ENCODE results near the gene HMGB1.

Gene HMGB1

DNA sequence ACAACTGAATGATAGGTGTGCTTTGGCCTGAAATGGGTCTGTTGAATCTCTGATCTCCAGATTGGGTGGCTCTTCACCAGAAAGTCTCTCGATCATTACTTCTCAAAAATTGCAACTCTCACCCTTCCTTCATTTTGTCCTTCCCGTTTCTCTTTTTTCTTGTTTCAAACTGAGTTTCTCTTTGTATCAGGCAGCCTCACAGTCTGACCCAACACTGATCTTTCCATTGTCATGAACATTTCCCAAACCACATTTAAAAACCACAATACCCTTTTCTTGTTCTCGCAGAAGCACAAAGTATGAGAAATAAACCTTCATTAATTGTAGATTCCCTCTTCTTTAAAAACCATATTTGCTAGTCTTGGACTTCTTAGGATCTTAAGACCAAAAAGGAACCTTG lies 33.6 kb upstream of the HMGB1 start:
- H3K4me3 ChIP-seq (ENCODE audit: control insufficient read depth, low read depth, low read length), result no peak overlapping the region
- no peak for DNase-seq (ENCODE audit: low read depth)
- TF ChIP-seq, protein P1, sequence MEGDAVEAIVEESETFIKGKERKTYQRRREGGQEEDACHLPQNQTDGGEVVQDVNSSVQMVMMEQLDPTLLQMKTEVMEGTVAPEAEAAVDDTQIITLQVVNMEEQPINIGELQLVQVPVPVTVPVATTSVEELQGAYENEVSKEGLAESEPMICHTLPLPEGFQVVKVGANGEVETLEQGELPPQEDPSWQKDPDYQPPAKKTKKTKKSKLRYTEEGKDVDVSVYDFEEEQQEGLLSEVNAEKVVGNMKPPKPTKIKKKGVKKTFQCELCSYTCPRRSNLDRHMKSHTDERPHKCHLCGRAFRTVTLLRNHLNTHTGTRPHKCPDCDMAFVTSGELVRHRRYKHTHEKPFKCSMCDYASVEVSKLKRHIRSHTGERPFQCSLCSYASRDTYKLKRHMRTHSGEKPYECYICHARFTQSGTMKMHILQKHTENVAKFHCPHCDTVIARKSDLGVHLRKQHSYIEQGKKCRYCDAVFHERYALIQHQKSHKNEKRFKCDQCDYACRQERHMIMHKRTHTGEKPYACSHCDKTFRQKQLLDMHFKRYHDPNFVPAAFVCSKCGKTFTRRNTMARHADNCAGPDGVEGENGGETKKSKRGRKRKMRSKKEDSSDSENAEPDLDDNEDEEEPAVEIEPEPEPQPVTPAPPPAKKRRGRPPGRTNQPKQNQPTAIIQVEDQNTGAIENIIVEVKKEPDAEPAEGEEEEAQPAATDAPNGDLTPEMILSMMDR (IDR thresholded peaks at IDR 0.05; ENCODE audit: control insufficient read depth, insufficient read depth, low read depth, low read length, missing control alignments), result no peak

DNA sequence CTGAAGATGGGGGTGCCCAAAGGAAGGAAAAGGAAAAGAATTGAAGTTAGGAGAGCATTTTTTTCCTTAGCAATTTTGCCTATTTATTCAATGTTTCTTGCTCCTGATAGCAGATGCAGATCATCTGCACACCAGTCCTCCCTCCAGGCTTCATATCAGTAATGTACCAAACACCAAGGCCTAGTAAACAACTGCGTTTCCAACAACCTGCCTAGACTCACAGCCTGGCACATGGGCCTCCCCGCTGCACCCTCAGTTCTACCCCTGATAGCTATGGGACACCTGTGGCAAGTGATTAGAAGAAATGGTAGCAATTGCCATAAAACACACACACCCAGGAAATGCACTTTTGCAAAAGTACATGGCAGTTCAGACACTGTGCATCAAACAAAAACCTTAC lies 30.4 kb upstream of the HMGB1 start:
- TF ChIP-seq, protein P1 (IDR thresholded peaks at IDR 0.05; ENCODE audit: control insufficient read depth, insufficient read depth, low read depth, low read length, missing control alignments), result no peak
- no peak for DNase-seq (ENCODE audit: low read depth)
- H3K4me3 ChIP-seq (ENCODE audit: control insufficient read depth, low read depth, low read length), result no peak overlapping the region

DNA sequence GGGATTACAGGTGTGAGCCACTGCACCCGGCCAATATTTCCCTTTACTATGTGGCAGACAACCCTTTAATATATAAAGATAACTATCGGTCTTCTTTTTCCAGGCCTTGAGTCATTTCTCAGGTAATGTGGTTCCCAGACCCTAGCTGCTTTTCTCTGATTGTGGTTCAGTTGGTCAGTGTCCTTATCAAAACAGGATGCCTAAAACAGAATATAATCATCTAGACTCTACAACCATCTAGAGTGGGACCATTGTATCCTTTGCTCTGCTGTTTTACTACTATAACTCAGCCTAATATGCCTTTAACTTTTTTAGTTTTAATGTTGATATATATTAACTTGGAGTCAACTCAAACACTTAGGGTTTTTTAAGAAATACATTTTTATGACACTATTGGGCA lies 30.0 kb upstream of the HMGB1 start:
- no peak for DNase-seq (ENCODE audit: low read depth)
- TF ChIP-seq, protein P1 (IDR thresholded peaks at IDR 0.05; ENCODE audit: control insufficient read depth, insufficient read depth, low read depth, low read length, missing control alignments), result no peak
- no peak overlapping the region for H3K4me3 ChIP-seq (ENCODE audit: control insufficient read depth, low read depth, low read length)

DNA sequence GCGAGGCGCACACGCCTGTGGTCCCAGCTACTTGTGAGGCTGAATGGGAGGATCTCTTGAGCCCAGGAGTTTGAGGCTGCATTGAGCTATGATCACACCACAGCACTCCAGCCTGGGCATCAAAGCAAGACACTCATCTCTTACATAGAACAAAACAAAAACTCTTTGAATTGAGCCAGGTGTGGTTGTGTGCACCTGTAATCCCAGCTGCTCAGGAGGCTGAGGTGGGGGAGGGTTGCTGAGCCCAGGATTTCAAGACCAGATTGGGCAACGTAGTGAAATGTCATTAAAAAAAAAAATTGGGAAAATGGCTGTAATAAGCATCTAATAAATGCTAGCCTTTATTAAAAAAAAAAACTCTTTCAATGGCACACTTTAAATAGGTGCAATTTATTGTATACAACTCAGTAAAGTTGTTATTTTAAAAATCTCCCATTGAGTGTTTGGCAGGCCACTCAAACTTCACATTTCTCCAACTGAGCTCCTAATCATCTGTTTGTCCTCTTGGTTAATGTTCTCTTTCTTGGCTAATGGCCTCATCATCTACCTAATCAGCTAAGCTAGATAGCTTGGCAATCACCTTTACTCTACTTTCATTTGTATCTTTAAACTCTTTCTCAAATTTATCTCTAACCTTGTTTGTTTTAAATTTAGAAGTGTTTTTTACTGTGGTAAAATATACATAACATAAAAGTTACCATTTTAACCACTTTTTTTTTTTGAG lies 28.1 kb upstream of the HMGB1 start:
- DNase-seq (ENCODE audit: low read depth), result no peak
- TF ChIP-seq, protein P1 (IDR thresholded peaks at IDR 0.05; ENCODE audit: control insufficient read depth, insufficient read depth, low read depth, low read length, missing control alignments), result no peak
- H3K4me3 ChIP-seq (ENCODE audit: control insufficient read depth, low read depth, low read length), result no peak overlapping the region

DNA sequence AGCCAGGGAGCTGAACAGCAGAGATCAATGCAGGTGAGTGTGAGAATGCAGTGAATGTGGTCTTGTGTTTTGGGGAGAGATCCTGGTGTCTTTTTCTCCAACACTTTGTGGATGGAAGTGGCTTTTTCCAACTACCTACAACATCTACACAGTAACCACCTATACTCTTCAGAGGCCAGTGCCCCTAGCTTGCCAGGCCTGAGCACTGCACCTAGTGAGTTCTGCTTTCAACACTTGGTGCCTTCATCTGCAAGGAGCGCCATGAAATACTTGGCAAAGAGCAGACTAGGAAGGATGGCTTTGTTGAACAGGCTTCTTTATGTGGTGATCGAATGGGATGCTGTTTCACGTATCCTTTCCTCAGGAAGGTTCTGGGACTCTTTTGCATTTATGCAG lies 21.3 kb upstream of the HMGB1 start:
- no peak for DNase-seq (ENCODE audit: low read depth)
- TF ChIP-seq, protein P1 (IDR thresholded peaks at IDR 0.05; ENCODE audit: control insufficient read depth, insufficient read depth, low read depth, low read length, missing control alignments), result no peak
- H3K4me3 ChIP-seq (ENCODE audit: control insufficient read depth, low read depth, low read length), result no peak overlapping the region

DNA sequence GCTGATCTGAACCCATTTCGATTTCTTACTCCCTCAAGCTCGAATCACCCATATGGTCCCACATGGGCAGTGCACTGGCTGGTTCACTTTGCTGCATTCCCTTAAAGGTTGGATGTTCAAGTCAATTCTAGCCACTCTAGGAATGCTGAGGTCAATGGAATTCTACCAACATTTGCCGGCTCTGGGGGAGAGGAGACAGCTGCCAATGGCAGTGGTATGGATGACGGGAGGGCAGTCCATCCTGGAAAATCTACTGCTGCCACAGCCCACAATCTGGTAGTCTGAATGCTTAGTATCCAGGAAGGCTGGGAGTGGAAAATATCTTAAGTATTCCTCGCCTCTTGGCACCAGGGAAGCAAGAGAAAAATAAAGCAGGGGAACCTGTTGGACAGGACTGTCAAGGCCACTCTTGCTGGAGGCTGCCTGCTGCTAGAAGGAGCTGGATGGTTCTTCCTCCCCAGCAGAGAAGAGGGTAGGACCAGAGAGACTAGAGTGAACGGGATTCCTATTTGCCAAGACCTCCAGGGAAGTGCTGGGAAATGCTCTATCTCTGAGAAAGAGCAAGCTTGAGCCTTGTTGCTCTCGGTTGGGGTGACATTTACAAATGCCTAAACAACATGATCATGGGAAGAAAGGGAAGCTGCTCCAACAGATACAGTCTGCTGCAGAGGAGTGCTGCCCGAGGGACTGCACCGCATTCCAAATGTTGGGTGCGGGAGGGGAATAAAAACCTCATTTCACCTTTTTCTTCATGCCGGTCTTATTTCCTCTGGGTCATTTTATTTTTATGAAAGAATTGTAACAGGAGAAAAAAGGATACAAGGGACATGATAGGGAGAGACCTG lies 20.7 kb upstream of the HMGB1 start:
- TF ChIP-seq, protein P1 (IDR thresholded peaks at IDR 0.05; ENCODE audit: control insufficient read depth, insufficient read depth, low read depth, low read length, missing control alignments), result no peak
- DNase-seq (ENCODE audit: low read depth), result no peak
- H3K4me3 ChIP-seq (ENCODE audit: control insufficient read depth, low read depth, low read length), result no peak overlapping the region

All from AG09309 (cell line).